Measurements from ENCODE around the gene SUPT4H1.

Gene SUPT4H1

DNA sequence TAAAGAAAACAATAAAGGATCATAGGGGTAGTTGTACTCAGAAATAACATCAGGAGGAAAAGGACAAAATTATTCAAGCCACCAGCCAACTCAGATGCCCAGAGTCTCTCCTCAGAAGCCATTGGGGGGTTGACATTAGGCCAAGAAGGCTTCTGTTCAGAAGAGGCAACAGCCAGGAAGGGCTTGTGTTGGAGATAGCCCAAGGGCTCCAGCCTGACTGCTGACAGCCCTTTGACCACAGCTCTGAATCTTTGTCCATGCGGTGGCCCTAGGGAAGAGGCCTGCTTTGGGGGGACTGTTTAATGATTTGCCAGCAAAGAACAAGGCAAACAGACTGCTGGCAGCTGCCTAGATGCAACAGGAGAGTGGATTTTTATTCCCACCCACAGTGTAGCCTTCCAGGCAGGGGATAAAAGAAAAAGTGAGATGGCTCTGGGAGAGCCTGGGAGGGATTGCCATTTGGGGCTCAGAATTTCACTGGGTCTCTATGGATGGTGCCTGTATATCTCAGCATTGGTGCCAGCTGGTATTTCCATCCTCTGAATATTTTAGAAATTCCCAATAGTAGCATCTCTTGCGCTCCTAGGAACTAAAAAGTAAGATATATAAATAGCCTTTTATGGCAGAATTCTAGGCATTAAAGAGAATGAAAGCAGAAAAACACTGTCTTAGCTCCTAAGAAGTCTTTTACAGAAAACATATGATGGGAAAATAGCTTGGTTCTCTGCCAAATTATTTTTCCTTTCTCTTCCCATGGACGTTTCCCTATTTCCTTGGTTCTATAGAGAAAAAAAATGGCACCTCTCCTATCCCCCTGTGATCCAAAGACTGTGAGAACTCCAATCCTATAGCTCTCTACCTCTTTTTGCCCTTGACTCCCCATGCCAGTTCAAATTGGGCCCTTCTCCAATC is 29.4 kb upstream of the SUPT4H1 start:
- DNase-seq (ENCODE audit: low read depth in 1 of 2, low spot score in 1 of 2), result no peak

DNA sequence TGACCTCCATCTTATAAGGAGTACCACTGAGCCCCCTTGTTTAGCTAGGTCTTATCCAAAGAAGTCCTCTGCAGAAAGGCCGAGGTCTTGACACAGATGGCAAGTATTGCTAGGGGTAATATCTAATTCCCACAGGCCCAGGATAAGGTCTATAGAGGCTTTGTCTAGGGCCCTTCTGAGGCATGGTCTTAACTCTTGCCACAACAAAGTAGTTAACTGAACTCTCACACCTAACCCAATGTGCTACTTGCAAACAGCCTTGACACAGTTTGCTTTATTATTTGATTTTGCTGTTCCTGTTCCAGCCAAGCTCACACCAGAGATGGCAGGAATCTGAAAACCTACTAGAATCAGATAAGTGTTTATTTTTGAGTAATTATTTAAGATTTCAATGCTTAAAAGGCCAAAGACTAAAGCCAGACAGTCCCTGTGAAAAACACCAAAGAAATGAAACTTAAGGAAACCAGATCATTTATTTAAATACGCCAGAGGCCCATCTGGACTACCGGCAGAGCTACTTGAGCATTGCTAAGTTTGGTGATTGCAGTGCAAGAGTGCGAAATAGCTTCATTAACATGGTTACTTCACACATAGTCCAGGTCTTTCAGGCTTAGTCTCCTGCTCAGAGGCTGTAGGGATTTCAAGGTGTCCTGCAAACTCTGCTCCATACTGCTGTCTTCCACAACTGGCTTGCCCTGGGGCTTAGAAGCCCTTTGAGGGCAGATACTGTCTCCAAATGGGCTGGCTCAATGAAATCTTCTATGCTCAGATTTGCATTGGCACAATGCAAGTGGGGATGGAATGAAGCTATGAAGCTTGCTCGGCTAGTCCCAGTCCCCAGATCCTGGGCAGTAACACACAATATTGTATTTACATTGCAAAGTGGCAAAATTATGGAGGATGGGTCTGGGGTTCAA is 28.5 kb upstream of the SUPT4H1 start:
- DNase-seq (ENCODE audit: low read depth in 1 of 2, low spot score in 1 of 2), result no peak

DNA sequence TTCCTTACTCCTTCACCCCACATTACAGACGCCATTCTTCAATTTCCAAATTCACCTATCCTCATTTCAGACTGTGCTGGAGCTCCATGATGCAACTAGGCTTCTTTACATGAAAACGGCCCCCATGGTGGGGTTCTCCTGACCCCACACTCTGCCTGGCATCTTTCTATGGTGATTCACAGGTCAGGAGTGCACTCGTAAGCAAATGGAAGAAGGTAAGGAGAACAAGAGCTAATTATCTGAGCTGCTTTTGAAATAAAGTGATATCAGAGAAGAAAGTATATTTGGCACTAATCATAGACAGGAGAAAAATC is 27.5 kb upstream of the SUPT4H1 start:
- DNase-seq (ENCODE audit: low read depth in 1 of 2, low spot score in 1 of 2), result no peak

DNA sequence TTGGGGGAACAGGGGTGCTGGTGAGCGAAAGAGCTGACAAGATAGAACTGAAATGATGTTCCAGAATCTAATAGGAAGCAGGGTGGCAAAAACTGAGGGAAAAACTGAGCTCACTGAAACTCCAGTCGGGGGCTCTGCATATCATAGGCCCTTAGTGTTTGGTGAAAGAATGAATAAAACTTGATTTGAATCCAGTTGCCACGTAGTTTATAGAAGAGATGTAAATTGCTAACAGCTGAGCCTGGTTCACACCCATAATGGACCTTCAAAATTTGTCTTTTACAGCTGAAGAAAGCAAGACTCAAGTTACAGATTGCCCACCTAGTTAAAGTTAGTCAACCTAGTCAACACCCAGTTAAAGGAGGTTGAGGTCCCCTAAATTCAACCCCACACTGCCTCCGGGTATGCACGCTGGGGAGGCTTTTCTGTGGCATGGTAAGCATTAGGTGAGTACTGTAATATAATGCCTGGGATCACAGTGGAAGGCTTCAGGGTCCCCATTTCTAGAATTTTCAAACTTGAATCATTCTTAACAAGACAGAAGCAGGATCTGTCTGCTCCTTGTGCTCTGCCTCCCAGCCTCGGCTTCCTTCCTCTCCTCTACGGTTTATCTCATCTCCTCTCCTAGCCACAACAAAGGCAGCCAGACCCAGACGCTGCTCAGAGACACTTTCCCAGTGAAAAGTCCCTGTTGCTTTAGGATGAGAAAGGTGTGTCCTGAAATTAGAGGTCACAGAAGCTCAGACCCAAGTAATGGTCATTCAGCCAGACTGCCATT is 26.9 kb upstream of the SUPT4H1 start:
- no peak for DNase-seq (ENCODE audit: low read depth in 1 of 2, low spot score in 1 of 2)

DNA sequence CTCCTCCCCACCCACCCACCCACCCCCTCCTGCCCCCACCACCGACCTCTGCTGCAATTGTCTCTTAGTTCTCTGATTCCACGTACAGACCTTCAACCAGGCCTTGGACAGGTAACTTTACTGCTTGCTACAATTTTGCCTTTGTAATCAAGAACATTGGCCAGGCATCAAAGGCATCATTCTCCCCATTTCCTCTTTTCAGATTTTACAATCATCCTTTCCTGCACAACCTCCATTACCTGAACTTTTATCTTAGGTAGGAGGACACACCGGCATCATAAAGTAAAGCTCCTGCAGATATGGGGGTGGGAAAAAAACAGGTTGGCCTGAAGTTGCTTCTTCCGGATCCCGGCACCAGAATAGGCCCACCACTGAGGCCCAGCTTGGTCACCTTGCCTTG is 25.7 kb upstream of the SUPT4H1 start:
- DNase-seq (ENCODE audit: low read depth in 1 of 2, low spot score in 1 of 2), result no peak

DNA sequence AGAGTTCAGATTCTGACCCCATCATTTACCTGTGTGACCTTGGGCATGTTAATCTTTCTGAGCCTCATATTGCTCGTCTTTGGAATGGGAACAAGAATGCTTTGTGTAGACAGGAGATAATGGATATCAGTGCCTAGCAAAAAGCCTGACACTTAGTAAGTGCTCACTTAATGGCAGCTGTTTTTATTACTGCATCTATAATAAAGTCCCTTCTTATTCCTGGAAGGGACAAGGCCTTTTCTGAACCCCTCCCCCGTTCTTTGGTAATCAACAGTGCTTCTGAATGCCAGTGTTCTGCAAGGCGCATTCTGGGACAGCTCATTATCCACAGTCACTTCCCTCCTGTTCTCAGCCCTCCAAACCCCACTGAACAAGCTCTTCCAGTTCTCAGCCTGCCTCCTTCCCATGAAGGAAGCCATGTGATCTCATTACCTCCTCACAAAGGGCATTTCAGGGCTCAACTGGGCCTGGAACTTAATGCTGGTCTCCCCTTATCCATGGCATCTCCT is 25.1 kb upstream of the SUPT4H1 start:
- no peak for DNase-seq (ENCODE audit: low read depth in 1 of 2, low spot score in 1 of 2)

DNA sequence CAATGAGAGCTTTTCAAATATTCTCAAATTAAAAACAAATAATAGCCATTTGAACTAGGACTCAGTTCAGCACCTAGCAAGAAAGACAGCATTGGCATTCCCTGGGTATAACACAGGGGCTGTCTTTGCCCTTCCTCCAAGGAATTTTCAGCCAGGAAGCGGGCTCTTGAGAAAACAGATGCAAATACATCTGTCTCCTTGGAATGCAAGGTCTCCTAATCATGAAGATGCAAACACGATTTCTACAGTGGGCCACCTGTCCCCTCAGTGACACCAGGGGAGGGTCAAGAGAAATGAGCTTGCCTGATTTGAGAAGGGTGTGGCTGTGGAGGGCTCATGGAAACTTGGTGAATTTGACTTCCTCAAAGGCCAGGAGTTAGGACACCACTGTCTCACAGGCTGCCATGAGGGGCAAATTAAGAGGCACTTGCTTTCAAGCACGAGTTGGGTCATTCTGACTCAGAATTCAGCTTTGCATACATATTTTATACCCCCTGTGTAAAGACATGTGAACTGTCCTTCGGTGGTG is 24.5 kb upstream of the SUPT4H1 start:
- DNase-seq (ENCODE audit: low read depth in 1 of 2, low spot score in 1 of 2), result no peak

DNA sequence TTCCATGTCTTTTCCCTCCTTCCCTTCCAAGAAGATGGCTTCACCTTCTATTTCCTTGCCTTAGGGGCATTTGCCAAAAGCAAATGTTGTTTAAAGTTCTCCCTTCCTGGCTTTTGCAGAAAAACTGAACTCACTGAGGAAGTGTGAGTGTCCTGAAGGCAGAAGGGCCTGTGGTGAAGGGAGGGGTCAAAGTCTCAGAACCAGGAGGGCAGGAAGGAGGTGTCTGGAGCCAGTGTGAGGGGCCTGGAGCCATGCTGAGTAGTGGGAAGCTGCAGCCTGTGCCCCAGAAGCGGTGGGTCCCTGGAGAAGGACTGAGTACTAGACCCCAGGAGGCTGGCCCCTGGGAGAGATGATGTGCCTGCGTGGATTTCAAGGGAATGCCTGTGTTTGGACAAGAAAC is 23.8 kb upstream of the SUPT4H1 start:
- no peak for DNase-seq (ENCODE audit: low read depth in 1 of 2, low spot score in 1 of 2)

DNA sequence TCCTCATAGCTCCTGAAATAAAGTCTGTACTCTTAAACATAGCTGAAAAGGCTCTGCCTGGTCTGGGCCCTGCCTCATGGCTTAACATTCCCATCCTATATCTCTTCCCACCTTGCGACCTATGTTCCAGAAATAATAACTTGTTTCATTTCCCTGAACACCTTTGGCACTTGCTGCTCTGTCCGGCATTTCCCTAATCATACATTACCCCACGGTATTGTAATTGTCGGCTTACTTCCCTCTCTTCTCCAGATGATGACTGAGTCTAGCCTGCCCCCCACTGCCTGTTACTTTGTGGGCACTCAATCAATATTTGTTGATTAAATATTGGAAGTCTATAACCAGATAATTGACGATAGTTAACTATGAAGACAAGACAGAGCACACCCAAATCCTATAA is 23.3 kb upstream of the SUPT4H1 start:
- DNase-seq (ENCODE audit: low read depth in 1 of 2, low spot score in 1 of 2), result no peak

DNA sequence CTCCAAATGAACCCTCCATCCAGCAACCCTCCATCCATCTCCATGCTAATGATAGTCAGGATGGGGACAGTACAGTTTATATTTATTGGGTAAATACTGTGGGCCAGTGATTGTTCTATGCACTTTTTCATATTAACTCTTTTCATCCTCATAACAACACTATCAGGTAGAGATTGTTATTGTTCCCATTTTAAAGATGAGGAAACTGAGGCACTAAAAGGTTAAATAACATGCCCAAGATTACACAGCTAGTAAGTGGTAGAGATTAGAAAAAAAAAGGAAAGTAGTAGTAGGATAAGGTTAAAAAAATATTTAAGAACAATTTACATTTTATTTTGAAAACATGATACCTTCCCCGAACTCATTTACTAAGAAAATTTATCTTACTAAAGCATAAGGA is 21.9 kb upstream of the SUPT4H1 start:
- no peak for DNase-seq (ENCODE audit: low read depth in 1 of 2, low spot score in 1 of 2)

DNA sequence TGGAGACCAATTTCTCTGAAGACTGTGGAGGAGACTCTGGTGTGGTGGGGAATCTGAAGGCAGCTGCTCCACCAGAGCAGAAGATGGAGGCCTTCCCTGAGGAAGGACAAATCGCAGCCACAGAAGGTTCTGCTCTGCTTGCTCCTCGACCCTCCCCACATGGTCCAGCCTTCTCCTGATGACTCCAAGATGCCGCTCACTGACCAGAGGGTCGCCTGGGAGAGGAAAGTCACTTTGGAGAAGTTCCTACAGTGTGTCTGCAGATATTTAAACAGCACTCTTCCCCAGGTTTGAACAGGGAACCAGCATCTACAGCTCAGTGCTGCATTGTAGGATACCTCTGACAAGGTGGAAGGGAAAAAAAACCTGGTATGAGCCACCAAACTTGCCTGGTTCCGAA is 21.0 kb upstream of the SUPT4H1 start:
- DNase-seq (ENCODE audit: low read depth in 1 of 2, low spot score in 1 of 2), result no peak

DNA sequence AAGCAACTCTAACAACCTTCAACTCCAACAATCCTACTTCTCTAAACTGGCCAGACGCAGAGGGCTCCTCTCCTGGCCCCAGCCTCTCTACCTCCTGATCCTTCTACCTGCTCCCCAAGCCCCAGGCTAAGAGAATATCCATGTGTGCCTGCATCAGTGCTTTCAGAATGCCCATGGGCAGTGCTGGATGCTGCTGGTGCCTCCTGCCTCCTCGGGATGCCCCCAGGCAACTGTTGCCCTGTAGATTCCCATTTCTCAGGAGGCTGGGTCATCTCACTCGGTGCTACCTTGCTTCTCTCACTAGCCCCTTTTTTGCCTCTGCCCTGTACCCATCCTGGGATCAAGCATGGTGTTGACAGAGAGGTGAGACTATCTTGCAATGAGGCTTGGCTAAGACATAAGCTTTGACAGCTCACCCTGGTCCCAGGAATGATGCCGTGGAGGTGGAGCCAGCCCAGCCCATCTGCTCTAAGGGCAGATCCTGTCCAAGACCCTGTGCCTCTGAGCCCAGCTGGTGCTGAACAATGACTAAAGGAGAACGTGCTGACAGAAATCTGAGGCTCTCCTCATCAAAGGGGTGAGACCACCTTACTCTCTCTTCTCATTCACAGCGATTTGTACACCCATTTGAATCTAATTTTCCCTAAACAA is 19.4 kb upstream of the SUPT4H1 start:
- DNase-seq (ENCODE audit: low read depth in 1 of 2, low spot score in 1 of 2), result no peak

DNA sequence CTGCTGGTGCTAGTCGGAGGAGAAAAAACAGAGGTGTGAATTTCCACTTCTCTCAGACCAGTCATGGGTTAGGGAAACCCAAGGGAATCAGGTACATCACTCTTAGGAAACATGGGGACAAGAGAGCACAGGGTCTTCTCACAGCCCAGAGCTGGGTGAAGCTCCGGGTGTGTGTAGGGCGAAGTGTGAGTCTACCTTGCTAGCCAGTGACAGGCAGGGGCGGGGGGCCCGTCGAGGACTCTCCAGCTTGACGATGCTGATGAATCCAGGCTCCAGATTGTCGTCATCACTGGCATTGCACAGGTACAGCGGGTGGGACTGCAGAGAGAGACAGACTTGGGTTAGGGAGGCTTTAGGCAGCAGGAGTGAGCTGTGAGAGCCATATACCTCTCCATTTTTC is 18.7 kb upstream of the SUPT4H1 start:
- no peak for DNase-seq (ENCODE audit: low read depth in 1 of 2, low spot score in 1 of 2)

DNA sequence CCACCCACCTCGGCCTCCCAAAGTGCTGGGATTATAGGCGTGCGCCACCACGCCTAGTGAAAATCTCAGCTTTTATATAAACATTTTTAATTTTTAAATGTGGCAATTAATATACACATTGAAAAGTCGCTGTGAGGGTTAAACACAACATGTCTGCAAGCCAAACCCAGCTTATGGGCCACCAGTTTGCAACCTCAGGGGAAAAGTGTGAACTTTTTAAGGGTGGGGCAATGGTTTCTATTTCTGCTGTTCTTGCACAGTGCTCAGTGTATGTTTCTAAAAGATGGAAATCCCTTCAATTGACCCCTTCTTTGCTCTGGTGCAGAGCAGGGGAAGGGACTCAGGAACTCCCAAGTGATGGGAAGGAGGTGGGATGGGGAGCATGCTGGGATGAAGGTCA is 18.3 kb upstream of the SUPT4H1 start:
- DNase-seq (ENCODE audit: low read depth in 1 of 2, low spot score in 1 of 2), result no peak

DNA sequence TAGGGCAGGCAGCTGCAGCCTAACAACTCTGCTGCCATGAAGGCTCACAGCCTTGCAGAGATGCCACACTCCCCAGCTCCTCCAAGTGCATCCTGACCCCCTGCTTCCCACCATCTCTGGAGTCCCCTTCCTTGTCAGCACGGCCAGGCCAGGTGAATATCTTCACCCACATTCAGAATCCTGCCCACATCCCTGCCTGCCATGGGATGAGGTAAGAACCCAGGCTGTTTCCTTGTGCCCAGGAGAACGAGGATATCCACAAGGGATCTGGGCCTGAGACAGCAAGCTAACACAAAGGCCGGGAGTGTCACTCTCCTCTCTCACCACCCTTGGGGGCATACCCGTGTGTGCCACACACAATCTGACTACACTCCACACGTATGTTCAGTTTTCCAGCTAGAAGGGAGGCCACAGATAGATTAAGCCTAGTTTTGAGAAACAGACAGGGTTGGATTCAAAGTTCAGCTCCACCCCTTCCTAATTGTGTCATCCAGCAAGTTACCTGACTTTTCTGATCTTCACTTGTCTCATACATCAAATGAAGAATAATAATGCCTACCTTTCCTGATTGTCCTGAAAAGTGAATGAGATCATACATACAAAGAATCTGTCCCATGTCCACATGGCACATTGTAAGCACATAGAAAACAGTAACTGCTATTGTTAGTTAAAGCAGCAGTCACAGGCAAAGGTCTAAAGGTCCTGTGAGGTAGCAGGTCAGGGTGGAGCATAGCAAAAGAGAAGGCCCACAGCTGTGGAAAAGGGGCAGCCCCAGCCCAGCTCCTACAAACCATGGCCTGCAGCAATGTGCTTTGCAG is 17.4 kb upstream of the SUPT4H1 start:
- no peak for DNase-seq (ENCODE audit: low read depth in 1 of 2, low spot score in 1 of 2)

DNA sequence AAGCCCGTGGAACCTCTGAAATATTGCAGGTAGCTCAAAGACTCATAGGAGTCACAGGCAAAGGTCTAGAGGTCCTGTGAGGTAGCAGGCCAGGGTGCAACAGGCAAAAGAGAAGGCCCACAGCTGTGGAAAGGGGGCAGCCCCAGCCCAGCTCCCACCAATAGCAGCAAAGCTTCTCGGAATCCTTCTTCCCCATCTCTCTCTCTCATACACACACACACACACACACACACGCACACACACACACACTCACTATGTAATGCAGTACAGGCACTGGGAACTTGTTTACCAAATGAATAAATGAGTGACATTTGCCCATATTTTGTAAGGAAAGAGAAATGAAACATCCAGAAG is 16.8 kb upstream of the SUPT4H1 start:
- DNase-seq (ENCODE audit: low read depth in 1 of 2, low spot score in 1 of 2), result no peak

DNA sequence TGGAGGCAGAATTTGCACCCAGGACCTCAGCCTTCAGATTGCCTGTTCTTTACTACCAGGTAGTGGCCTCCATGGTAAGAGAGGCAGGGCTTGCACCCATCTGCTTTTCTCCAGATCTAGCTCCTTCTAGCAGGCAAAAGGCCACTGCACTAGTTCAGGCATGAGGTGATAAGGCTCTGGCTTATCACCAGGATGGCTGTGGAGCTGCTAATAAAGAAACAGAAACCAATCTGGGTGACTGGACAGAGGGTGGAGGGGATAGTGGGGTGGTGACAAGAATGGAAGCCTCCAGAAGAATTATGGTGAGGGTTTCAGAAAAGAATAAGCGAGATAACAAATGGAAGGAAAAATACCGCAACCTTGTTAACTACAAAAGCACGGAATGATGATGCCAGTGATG is 15.5 kb upstream of the SUPT4H1 start:
- no peak for DNase-seq (ENCODE audit: low read depth in 1 of 2, low spot score in 1 of 2)

DNA sequence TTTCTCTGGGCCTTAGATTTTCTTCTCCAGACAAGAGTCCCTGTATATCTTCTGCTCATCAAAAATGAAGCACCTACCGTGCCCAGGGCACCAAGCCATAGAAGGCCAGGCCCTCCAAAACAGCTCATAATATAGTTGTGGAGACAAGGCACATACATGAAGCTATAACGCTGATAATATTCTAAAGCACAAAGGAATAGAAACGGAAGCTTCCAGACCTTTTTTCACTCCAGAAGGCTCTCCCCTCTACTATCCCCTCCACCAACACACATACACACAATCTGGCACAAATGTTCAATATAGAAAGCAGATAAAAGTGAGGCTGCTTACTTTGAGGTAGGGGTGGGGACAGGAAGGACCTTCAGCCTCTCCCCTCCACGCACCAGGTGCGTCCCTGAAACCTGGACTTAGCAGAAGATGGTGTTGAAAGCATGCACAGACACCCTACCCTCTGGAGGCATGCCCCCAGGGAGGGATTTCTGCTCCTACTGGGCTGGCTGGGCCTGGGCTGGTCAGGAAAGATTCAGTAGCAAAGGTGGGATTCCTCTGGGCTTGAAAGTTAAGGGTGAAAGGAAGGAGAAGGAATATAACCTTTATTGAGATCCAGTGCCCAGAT is 14.1 kb upstream of the SUPT4H1 start:
- no peak for DNase-seq (ENCODE audit: low read depth in 1 of 2, low spot score in 1 of 2)

DNA sequence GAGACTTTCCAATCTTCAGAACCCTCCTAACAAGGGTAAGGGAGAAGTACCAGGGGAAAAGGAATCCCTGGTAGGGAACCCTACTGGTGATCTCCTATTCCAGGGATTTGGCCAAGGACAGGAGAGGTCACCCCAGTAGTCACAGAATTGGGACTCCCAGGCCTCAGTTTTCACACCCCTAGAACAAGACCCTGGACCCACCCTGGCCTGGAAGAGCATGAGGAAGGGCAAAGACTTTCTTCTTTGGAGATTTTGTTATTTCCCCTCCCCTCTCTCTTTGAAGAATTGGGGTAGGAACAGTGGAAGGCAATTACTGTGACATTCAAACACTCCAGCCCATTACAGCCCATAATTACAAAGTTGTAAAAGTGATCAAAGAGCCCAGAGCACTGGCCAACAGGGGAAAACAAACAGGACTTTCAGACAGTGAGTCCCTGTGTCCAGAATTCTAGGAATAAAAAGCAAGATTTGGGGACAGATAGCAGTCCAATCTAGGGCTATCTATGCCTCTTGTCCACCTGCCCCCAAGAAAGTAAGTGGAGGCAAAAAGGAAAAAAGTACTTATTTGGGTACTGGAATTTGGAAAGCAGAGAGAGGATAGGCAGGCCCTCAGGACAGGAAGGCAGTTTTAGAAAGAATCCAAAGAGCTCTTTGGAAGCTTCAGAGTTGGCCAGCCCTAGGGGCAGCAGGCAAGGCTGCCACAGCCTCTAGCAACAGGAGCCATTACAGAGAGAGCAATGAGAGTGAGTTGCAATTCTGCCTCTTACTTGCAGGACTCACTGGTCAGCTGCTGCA is 13.4 kb upstream of the SUPT4H1 start:
- DNase-seq (ENCODE audit: low read depth in 1 of 2, low spot score in 1 of 2), result no peak

Measured in activated CD4-positive, alpha-beta T cell treated with anti-CD3 and anti-CD28 coated beads, Interleukin-2, amount 50 U/mL, for 24 hours (primary cell).